Uterus (tissue), 2 donors: Measurements from ENCODE around the gene CCND1.

Source experiments
- POLR2A ChIP-seq, 2 donors: fragments of 450-650 bp; IDR thresholded peaks; one replicate each; pipeline ENCODE4 v1.6.1; 2016; ENCODE audit warnings: antibody characterized with exemption in 2 of 2, mild to moderate bottlenecking in 1 of 2, moderate library complexity in 1 of 2
- TF ChIP-seq, protein P1 (sequence below), 4 experiments: fragments of 200-600 bp in 2 of 4; fragments of 450-650 bp in 2 of 4; sonication (generic) in 2 of 4; IDR thresholded peaks; one replicate each; pipeline ENCODE4 v1.5.1; 2016 to 2019; ENCODE audit warnings: antibody characterized with exemption in 4 of 4, mild to moderate bottlenecking in 2 of 4, moderate library complexity in 1 of 4

DNA sequence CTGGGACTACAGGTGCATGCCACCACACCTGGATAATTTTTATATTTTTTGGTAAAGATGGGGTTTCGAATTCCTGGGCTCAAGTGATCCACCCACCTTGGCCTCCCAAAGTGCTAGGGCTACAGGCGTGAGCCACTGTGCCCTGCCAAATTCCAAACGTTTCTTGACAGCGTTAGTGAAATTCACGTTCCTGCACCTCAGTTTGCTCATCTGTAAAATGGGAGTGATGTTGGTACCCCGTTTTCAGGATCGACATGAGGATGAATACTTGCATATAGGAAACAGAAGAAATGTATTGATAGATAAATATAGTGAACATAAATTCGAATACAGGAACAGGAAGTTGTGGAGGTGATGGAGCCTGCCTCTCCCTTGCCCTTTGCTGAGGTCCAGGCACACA is 44.4 kb downstream of the CCND1 start:
- TF ChIP-seq, protein P1, sequence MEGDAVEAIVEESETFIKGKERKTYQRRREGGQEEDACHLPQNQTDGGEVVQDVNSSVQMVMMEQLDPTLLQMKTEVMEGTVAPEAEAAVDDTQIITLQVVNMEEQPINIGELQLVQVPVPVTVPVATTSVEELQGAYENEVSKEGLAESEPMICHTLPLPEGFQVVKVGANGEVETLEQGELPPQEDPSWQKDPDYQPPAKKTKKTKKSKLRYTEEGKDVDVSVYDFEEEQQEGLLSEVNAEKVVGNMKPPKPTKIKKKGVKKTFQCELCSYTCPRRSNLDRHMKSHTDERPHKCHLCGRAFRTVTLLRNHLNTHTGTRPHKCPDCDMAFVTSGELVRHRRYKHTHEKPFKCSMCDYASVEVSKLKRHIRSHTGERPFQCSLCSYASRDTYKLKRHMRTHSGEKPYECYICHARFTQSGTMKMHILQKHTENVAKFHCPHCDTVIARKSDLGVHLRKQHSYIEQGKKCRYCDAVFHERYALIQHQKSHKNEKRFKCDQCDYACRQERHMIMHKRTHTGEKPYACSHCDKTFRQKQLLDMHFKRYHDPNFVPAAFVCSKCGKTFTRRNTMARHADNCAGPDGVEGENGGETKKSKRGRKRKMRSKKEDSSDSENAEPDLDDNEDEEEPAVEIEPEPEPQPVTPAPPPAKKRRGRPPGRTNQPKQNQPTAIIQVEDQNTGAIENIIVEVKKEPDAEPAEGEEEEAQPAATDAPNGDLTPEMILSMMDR (IDR thresholded peaks at IDR 0.05) = no peak
- no peak for TF ChIP-seq POLR2A (IDR thresholded peaks at IDR 0.05)
